ENCODE results near the gene TMEM200C. TPM values are rescaled to one million over a fixed set of nuclear protein-coding genes. Genes with fewer than 3 reads are reported as not detected.

The TMEM200C gene
- total and polyA plus RNA-seq, 2 experiments from 2014 or later = 3.1 to 3.4 TPM

DNA sequence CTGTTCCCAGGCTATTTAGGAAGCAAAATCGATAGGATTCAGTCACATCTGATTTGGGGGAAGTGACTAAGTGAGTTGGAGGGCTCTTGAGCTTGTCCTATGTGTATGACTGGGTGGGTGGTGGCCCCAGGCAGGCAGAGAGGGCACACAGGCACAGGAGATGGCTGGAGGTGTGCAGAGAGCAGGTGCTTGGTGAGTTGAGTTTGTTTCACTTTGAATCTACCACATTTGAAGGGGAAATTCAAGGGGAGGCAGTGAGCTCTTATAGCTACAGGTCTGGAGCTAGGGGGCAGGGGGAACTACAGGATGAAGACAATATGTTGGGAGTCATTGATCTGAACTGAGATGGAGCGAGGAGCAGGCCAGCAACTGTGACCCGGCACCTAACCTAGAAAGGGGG, 42.5 kb upstream of the TMEM200C start:
- no peak for DNase-seq (ENCODE audit: low spot score)

GRCh38 chr18:5937121-5937520, 41.8 kb upstream of the TMEM200C start:
- Histone ChIP-seq H3K27ac (no peak overlapping the region), H3K4me2 (no peak overlapping the region), H3K27me3 (no peaks in the 10 kb centered on the region), H3K9me2 (replicated peaks; ENCODE audit: insufficient read depth) (no peaks in the 10 kb centered on the region), H3K4me1 (ENCODE audit: insufficient read depth) (no peaks in the 10 kb centered on the region), H3K79me2 (no peaks in the 10 kb centered on the region), H2AFZ (no peak overlapping the region), H3K36me3 (replicated peaks; ENCODE audit: insufficient read depth, low read depth) (no peaks in the 10 kb centered on the region), H3K4me3 (no peak overlapping the region), H4K20me1 (ENCODE audit: insufficient read depth, poor library complexity, severe bottlenecking) (no peaks in the 10 kb centered on the region), H3K9me3 (ENCODE audit: low read depth) (no peaks in the 10 kb centered on the region)
- 84% methylated on average over 7 of the region's 7 CpGs for whole genome bisulfite sequencing (ENCODE audit: low lambda C conversion rate, missing lambda C conversion rate)
- TF ChIP-seq EZH2phosphoT487 (IDR thresholded peaks at IDR 0.05; ENCODE audit: low read depth, severe bottlenecking, unreplicated experiment) (no peak), EZH2 (IDR thresholded peaks at IDR 0.05; ENCODE audit: borderline replicate concordance) (no peak)
- TF ChIP-seq, protein P1, sequence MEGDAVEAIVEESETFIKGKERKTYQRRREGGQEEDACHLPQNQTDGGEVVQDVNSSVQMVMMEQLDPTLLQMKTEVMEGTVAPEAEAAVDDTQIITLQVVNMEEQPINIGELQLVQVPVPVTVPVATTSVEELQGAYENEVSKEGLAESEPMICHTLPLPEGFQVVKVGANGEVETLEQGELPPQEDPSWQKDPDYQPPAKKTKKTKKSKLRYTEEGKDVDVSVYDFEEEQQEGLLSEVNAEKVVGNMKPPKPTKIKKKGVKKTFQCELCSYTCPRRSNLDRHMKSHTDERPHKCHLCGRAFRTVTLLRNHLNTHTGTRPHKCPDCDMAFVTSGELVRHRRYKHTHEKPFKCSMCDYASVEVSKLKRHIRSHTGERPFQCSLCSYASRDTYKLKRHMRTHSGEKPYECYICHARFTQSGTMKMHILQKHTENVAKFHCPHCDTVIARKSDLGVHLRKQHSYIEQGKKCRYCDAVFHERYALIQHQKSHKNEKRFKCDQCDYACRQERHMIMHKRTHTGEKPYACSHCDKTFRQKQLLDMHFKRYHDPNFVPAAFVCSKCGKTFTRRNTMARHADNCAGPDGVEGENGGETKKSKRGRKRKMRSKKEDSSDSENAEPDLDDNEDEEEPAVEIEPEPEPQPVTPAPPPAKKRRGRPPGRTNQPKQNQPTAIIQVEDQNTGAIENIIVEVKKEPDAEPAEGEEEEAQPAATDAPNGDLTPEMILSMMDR (IDR thresholded peaks at IDR 0.05; ENCODE audit: poor library complexity) = no peak
- no peak for DNase-seq (ENCODE audit: low spot score)

More for the DNA sequence above, 42.5 kb upstream of the TMEM200C start:
- H3K9me3 ChIP-seq (ENCODE audit: low read depth) = no peaks in the 10 kb centered on the region
- H3K9me2 ChIP-seq (replicated peaks; ENCODE audit: insufficient read depth) = no peaks in the 10 kb centered on the region
- no peak for TF ChIP-seq EZH2 (IDR thresholded peaks at IDR 0.05; ENCODE audit: borderline replicate concordance)
- TF ChIP-seq EZH2phosphoT487 (IDR thresholded peaks at IDR 0.05; ENCODE audit: low read depth, severe bottlenecking, unreplicated experiment) = no peak
- TF ChIP-seq, protein P1 (IDR thresholded peaks at IDR 0.05; ENCODE audit: poor library complexity) = no peak
- H3K36me3 ChIP-seq (replicated peaks; ENCODE audit: insufficient read depth, low read depth) = no peaks in the 10 kb centered on the region
- no peaks in the 10 kb centered on the region for H3K27me3 ChIP-seq
- H3K79me2 ChIP-seq = no peaks in the 10 kb centered on the region
- no peak overlapping the region for H3K4me2 ChIP-seq
- no peak overlapping the region for H3K27ac ChIP-seq
- no peak overlapping the region for H2AFZ ChIP-seq
- WGBS (ENCODE audit: low lambda C conversion rate, missing lambda C conversion rate) = 88% methylated on average over 3 of the region's 3 CpGs
- H3K4me3 ChIP-seq = no peak overlapping the region
- H4K20me1 ChIP-seq (ENCODE audit: insufficient read depth, poor library complexity, severe bottlenecking) = no peaks in the 10 kb centered on the region
- no peaks in the 10 kb centered on the region for H3K4me1 ChIP-seq (ENCODE audit: insufficient read depth)

GRCh38 chr18:5930789-5931188, 35.5 kb upstream of the TMEM200C start:
- no peaks in the 10 kb centered on the region for H3K27me3 ChIP-seq
- H3K9me3 ChIP-seq (ENCODE audit: low read depth) = no peaks in the 10 kb centered on the region
- H4K20me1 ChIP-seq (ENCODE audit: insufficient read depth, poor library complexity, severe bottlenecking) = no peaks in the 10 kb centered on the region
- no peak for TF ChIP-seq EZH2phosphoT487 (IDR thresholded peaks at IDR 0.05; ENCODE audit: low read depth, severe bottlenecking, unreplicated experiment)
- TF ChIP-seq, protein P1 (IDR thresholded peaks at IDR 0.05; ENCODE audit: poor library complexity) = no peak
- TF ChIP-seq EZH2 (IDR thresholded peaks at IDR 0.05; ENCODE audit: borderline replicate concordance) = no peak
- no peaks in the 10 kb centered on the region for H3K4me1 ChIP-seq (ENCODE audit: insufficient read depth)
- no peaks in the 10 kb centered on the region for H3K79me2 ChIP-seq
- no peaks in the 10 kb centered on the region for H3K36me3 ChIP-seq (replicated peaks; ENCODE audit: insufficient read depth, low read depth)
- no peaks in the 10 kb centered on the region for H3K9me2 ChIP-seq (replicated peaks; ENCODE audit: insufficient read depth)
- no peak overlapping the region for H3K27ac ChIP-seq
- no peak overlapping the region for H2AFZ ChIP-seq
- no peak for DNase-seq (ENCODE audit: low spot score)
- no peak overlapping the region for H3K4me3 ChIP-seq
- H3K4me2 ChIP-seq = no peak overlapping the region
- 51% methylated on average over 2 of the region's 2 CpGs for WGBS (ENCODE audit: low lambda C conversion rate, missing lambda C conversion rate)

Data from hepatocyte (in vitro differentiated cells).